Lower leg skin (tissue), 4 donors: ENCODE data around the gene GRK1. TPM values are rescaled to one million over a fixed set of nuclear protein-coding genes. Genes with fewer than 3 reads are reported as not detected.

ENCODE experiments used
- DNase-seq, 2 donors: peaks; one replicate each; pipeline ENCODE4 v3.0.0-alpha.2; 2019; ENCODE audit warnings: low spot score in 2 of 2
- H3K4me3 ChIP-seq: fragments of 200-600 bp; sonication (generic); 2 replicates; pipeline ENCODE4 v1.5.1; 2017; ENCODE audit warnings: mild to moderate bottlenecking, low read depth; ENCODE audit not compliant: poor library complexity, severe bottlenecking
- CTCF ChIP-seq, 3 donors: fragments of 450-650 bp; IDR thresholded peaks; one replicate each; pipeline ENCODE4 v1.5.1; 2016; ENCODE audit warnings: antibody characterized with exemption in 3 of 3, mild to moderate bottlenecking in 3 of 3, moderate library complexity in 2 of 3
- POLR2A ChIP-seq, 2 donors: fragments of 450-650 bp; IDR thresholded peaks; one replicate each; pipeline ENCODE4 v1.6.1; 2016 to 2017; ENCODE audit warnings: antibody characterized with exemption in 2 of 2, mild to moderate bottlenecking in 1 of 2, moderate library complexity in 1 of 2
- WGBS, 2 donors: methylation state at CpG; one replicate each; pipeline ENCODE4 v1.1.5; 2018; 5-methylcytosine and 5-hydroxymethylcytosine counted together
- intact Hi-C: fragments of 100-400 bp; cut with DNase I; formaldehyde crosslinking; loops from one replicate; pipeline ENCODE4 v1.15.0; 2023; ENCODE audit warnings: low total_unique reads
- total RNA-seq, 4 donors: library from RNA; depleted of rRNA; stranded (reverse); fragments of >200 nt; gene quantifications; one replicate each; pipeline ENCODE4 v1.1.0, GENCODE V29; 2016

The GRK1 gene
- total RNA-seq, 4 donors from 2014 or later, result not detected

- TF ChIP-seq CTCF (IDR thresholded peaks at IDR 0.05), result no peak
- no peak for TF ChIP-seq POLR2A (IDR thresholded peaks at IDR 0.05)
Observed at GRCh38 chr13:113748101-113748861, 81.3 kb downstream of the GRK1 start.

GRCh38 chr13:113748862-113749451 lies 81.9 kb downstream of the GRK1 start:
- no peak for TF ChIP-seq CTCF (IDR thresholded peaks at IDR 0.05)
- TF ChIP-seq POLR2A (IDR thresholded peaks at IDR 0.05), result no peak
- DNase-seq, result no peak
- WGBS, 2 donors, result 87 to 88% methylated on average over 20 of the region's 22 CpGs
- intact Hi-C loops, result no loop called here
- no peak overlapping the region for H3K4me3 ChIP-seq

More at GRCh38 chr13:113748101-113748861, 81.3 kb downstream of the GRK1 start:
- no peak overlapping the region for H3K4me3 ChIP-seq
- intact Hi-C loops, result no loop called here
- no peak for DNase-seq
- WGBS, 2 donors, result 74 to 76% methylated on average over 23 to 25 of the region's 25 CpGs

GRCh38 chr13:113749507-113749906 lies 82.5 kb downstream of the GRK1 start:
- DNase-seq, result no peak
- TF ChIP-seq POLR2A (IDR thresholded peaks at IDR 0.05), result no peak
- no peak for TF ChIP-seq CTCF (IDR thresholded peaks at IDR 0.05)
- WGBS, 2 donors, result 85 to 89% methylated on average over 8 to 13 of the region's 13 CpGs
- no peak overlapping the region for H3K4me3 ChIP-seq
- intact Hi-C loops, result no loop called here

- no peak overlapping the region for H3K4me3 ChIP-seq
- WGBS, 2 donors, result 66 to 78% methylated on average over 9 to 11 of the region's 11 CpGs
- no peak for DNase-seq
- intact Hi-C loops, result no loop called here
- TF ChIP-seq POLR2A (IDR thresholded peaks at IDR 0.05) (no peak), CTCF (IDR thresholded peaks at IDR 0.05) (no peak)
Observed at GRCh38 chr13:113749967-113750366, 82.9 kb downstream of the GRK1 start.

GRCh38 chr13:113750554-113751399 lies 83.8 kb downstream of the GRK1 start:
- TF ChIP-seq POLR2A (IDR thresholded peaks at IDR 0.05) (no peak), CTCF (IDR thresholded peaks at IDR 0.05) (no peak)
- intact Hi-C loops, result no loop called here
- DNase-seq, result no peak
- WGBS, 2 donors, result 91 to 95% methylated on average over 23 of the region's 23 CpGs
- H3K4me3 ChIP-seq, result no peak overlapping the region
